ENCODE data around the gene COL9A1. TPM values are rescaled to one million over a fixed set of nuclear protein-coding genes. Genes with fewer than 3 reads are reported as not detected.

COL9A1 gene
- total and polyA plus RNA-seq, 2 experiments from 2014 or later: 1.6 to 2.3 TPM

DNA sequence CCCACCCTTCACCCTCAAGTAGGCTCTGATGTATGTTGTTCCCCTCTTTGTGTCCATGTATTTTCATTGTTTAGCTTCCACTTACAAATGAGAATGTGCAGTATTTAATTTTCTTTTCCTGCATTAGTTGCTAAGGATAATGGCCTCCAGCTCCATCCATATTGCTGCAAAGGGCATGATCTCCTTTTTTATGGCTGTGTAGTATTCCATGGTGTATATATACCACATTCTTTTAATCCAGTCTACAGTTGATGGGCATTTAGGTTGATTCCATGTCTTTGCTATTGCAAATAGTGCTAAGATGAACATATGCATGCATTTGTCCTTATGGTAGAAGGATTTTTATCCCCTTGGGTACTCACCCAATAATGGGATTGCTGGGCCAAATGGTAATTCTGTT is 35.9 kb upstream of the COL9A1 start:
- H2AFZ ChIP-seq: no peak overlapping the region
- H3K4me2 ChIP-seq: no peak overlapping the region
- no peak overlapping the region for H3K27ac ChIP-seq
- H4K20me1 ChIP-seq (ENCODE audit: insufficient read depth, poor library complexity, severe bottlenecking): no peaks in the 10 kb centered on the region
- no peak for DNase-seq (ENCODE audit: low spot score)
- H3K79me2 ChIP-seq: no peaks in the 10 kb centered on the region
- no peaks in the 10 kb centered on the region for H3K9me3 ChIP-seq (ENCODE audit: low read depth)
- H3K9me2 ChIP-seq (replicated peaks; ENCODE audit: insufficient read depth): no peaks in the 10 kb centered on the region
- H3K4me1 ChIP-seq (ENCODE audit: insufficient read depth): peaks cover 4% of the 10 kb centered on the region
- H3K4me3 ChIP-seq: no peak overlapping the region
- no peaks in the 10 kb centered on the region for H3K36me3 ChIP-seq (replicated peaks; ENCODE audit: insufficient read depth, low read depth)
- TF ChIP-seq EZH2 (IDR thresholded peaks at IDR 0.05; ENCODE audit: borderline replicate concordance) (no peak), EZH2phosphoT487 (IDR thresholded peaks at IDR 0.05; ENCODE audit: low read depth, severe bottlenecking, unreplicated experiment) (no peak)
- no peaks in the 10 kb centered on the region for H3K27me3 ChIP-seq

GRCh38 chr6:70337743-70338105 is 34.8 kb upstream of the COL9A1 start:
- Histone ChIP-seq H3K9me3 (ENCODE audit: low read depth) (no peaks in the 10 kb centered on the region), H2AFZ (no peak overlapping the region), H3K4me2 (peak overlapping the region; percentile 39), H3K27me3 (no peaks in the 10 kb centered on the region), H3K9me2 (replicated peaks; ENCODE audit: insufficient read depth) (no peaks in the 10 kb centered on the region), H4K20me1 (ENCODE audit: insufficient read depth, poor library complexity, severe bottlenecking) (no peaks in the 10 kb centered on the region), H3K79me2 (no peaks in the 10 kb centered on the region), H3K36me3 (replicated peaks; ENCODE audit: insufficient read depth, low read depth) (no peaks in the 10 kb centered on the region), H3K27ac (peak overlapping the region; percentile 51), H3K4me1 (ENCODE audit: insufficient read depth) (peaks cover 4% of the 10 kb centered on the region), H3K4me3 (no peak overlapping the region)
- 53% methylated on average over 3 of the region's 3 CpGs for WGBS (ENCODE audit: low lambda C conversion rate, missing lambda C conversion rate)
- DNase-seq (ENCODE audit: low spot score): no peak
- no peak for TF ChIP-seq CTCF (IDR thresholded peaks at IDR 0.05; ENCODE audit: poor library complexity)
- no peak for TF ChIP-seq EZH2 (IDR thresholded peaks at IDR 0.05; ENCODE audit: borderline replicate concordance)
- TF ChIP-seq EZH2phosphoT487 (IDR thresholded peaks at IDR 0.05; ENCODE audit: low read depth, severe bottlenecking, unreplicated experiment): no peak

DNA sequence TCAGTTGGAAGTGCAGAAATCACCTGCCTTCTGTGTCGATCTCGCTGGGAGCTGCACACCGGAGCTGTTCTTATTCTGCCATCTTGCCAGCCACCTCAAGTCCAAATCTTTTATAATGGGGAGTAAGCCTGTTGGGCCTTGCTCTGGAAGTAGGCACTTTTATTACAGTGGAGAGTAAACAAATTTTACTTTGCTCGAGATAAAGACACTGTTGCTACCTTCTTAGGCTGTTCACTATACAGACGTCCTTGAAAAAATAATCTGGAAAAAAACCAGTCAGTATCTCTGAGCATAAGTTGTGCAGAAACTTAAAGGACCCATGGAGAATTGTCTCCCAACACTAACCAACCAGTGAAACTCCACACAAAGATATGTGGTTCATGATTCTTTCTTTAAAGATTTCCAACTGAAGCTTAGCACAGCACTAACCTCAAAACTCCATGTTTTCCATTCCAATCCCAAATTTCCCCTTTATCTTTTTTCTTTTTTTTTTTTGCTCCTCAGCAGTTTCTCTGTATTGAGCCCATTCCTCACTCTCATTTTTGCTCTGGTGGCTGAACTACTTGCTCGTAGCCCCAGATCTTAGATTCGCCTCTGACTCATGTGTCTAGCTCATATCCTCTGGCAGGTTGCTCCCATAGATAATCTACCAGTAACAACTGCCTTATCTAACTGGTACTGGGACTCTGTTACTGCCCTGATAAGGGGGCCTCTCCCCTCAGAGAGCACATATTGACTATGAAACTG is 34.3 kb upstream of the COL9A1 start:
- TF ChIP-seq EZH2phosphoT487 (IDR thresholded peaks at IDR 0.05; ENCODE audit: low read depth, severe bottlenecking, unreplicated experiment) (no peak), CTCF (IDR thresholded peaks at IDR 0.05; ENCODE audit: poor library complexity) (no peak), EZH2 (IDR thresholded peaks at IDR 0.05; ENCODE audit: borderline replicate concordance) (no peak)
- H3K4me3 ChIP-seq: no peak overlapping the region
- no peaks in the 10 kb centered on the region for H4K20me1 ChIP-seq (ENCODE audit: insufficient read depth, poor library complexity, severe bottlenecking)
- no peaks in the 10 kb centered on the region for H3K79me2 ChIP-seq
- peak overlapping the region; percentile 51 for H3K27ac ChIP-seq
- no peaks in the 10 kb centered on the region for H3K27me3 ChIP-seq
- peaks cover 4% of the 10 kb centered on the region for H3K4me1 ChIP-seq (ENCODE audit: insufficient read depth)
- no peaks in the 10 kb centered on the region for H3K9me2 ChIP-seq (replicated peaks; ENCODE audit: insufficient read depth)
- H3K36me3 ChIP-seq (replicated peaks; ENCODE audit: insufficient read depth, low read depth): no peaks in the 10 kb centered on the region
- peak overlapping the region; percentile 39 for H3K4me2 ChIP-seq
- 65% methylated on average over 7 of the region's 7 CpGs for WGBS (ENCODE audit: low lambda C conversion rate, missing lambda C conversion rate)
- peak; percentile 38 for DNase-seq (ENCODE audit: low spot score)
- no peak overlapping the region for H2AFZ ChIP-seq
- H3K9me3 ChIP-seq (ENCODE audit: low read depth): no peaks in the 10 kb centered on the region

DNA sequence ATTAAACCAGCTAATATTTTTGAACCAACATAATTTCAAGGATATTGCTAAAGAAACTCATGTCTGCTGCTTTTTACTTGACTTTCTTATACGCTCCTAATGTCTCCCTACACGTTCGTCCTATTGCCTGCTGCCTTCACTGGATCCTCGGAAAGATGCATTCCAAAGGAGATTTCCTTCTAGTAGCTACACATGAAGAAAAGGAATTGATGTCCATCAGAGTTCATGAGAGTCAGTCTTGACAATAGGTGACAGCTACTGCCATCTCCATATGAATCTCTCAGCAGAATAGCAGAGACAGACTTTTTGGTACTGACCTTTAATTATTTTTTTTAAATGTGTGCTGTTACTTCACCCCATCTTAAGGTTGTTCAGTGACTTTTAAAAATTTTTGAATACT is 24.2 kb upstream of the COL9A1 start:
- Histone ChIP-seq H3K9me2 (replicated peaks; ENCODE audit: insufficient read depth) (no peaks in the 10 kb centered on the region), H3K27ac (no peak overlapping the region), H3K4me2 (no peak overlapping the region), H2AFZ (no peak overlapping the region), H3K9me3 (ENCODE audit: low read depth) (no peaks in the 10 kb centered on the region), H3K36me3 (replicated peaks; ENCODE audit: insufficient read depth, low read depth) (no peaks in the 10 kb centered on the region), H3K27me3 (no peaks in the 10 kb centered on the region), H3K4me3 (no peak overlapping the region), H3K4me1 (ENCODE audit: insufficient read depth) (peaks cover 3% of the 10 kb centered on the region), H4K20me1 (ENCODE audit: insufficient read depth, poor library complexity, severe bottlenecking) (no peaks in the 10 kb centered on the region), H3K79me2 (no peaks in the 10 kb centered on the region)
- no peak for TF ChIP-seq CTCF (IDR thresholded peaks at IDR 0.05; ENCODE audit: poor library complexity)
- DNase-seq (ENCODE audit: low spot score): no peak
- WGBS (ENCODE audit: low lambda C conversion rate, missing lambda C conversion rate): 75% methylated on average over 4 of the region's 4 CpGs

All from hepatocyte (in vitro differentiated cells).